ENCODE results near the gene PTPRG. TPM values are rescaled to one million over a fixed set of nuclear protein-coding genes. Genes with fewer than 3 reads are reported as not detected.

The PTPRG gene
- total RNA-seq, 2 experiments from 2014 or later: 0.10 TPM; not detected in 1

- intact Hi-C loops (cut with micrococcal nuclease): no loop called here
- Mint-ChIP-seq H3K36me3 (no peaks in the 10 kb centered on the region), H3K4me3 (no peak overlapping the region), H3K27me3 (no peaks in the 10 kb centered on the region), H3K4me1 (ENCODE audit: low read depth) (no peaks in the 10 kb centered on the region), H3K9me3 (peaks cover 3% of the 10 kb centered on the region), H3K27ac (no peak overlapping the region)
- ChIA-PET POLR2A (no interaction called here), CTCF (no interaction called here)
- no peak for DNase-seq
Measured at GRCh38 chr3:61719278-61719977, 158.1 kb downstream of the PTPRG start.

DNA sequence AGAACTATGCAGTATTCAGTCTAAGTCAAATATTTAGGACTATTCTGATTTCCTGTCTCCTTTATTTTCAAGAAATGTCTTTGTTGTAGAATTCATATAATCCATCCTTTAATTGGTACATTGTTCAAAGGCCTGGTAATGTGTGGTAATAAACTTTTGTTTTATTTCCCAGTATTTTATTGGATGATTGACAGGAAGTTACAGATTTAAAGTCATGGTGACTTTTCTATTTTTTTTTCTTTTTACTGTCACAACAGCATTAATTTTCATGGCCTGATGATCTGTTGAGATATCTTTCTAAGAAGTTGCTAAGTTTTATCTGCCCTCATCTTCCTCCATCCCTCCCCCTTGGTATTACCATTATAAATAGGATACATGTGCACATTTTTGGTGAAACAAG lies 161.7 kb downstream of the PTPRG start:
- no peak overlapping the region for H3K27ac Mint-ChIP-seq
- no peaks in the 10 kb centered on the region for H3K36me3 Mint-ChIP-seq
- no peak overlapping the region for H3K4me3 Mint-ChIP-seq
- POLR2A ChIA-PET: no interaction called here
- DNase-seq: no peak
- CTCF ChIA-PET: no interaction called here
- H3K27me3 Mint-ChIP-seq: no peaks in the 10 kb centered on the region
- H3K4me1 Mint-ChIP-seq (ENCODE audit: low read depth): no peaks in the 10 kb centered on the region
- H3K9me3 Mint-ChIP-seq: peaks cover 3% of the 10 kb centered on the region
- intact Hi-C loops (cut with micrococcal nuclease): no loop called here

DNA sequence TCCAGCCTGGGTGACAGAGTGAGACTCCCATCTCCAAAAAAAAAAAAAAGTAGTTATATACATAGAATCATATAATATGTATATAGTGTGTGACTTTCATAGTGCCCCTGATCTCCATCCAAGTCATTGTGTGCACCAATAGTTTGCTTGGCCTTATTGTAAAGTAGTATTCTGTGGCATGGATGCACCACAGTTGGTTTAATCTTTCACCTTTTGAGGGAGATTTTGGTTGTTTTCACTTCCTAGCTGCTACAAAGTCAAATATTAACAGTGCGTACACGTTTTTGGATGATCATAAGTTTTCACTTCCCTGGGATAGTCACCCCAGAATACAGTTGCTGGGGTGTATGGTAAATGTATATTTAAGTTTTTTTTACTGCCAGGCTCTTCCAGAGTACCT lies 162.8 kb downstream of the PTPRG start:
- CTCF ChIA-PET: no interaction called here
- H3K4me1 Mint-ChIP-seq (ENCODE audit: low read depth): no peaks in the 10 kb centered on the region
- H3K4me3 Mint-ChIP-seq: no peak overlapping the region
- intact Hi-C loops (cut with micrococcal nuclease): no loop called here
- POLR2A ChIA-PET: no interaction called here
- H3K27ac Mint-ChIP-seq: no peak overlapping the region
- H3K9me3 Mint-ChIP-seq: peaks cover 3% of the 10 kb centered on the region
- no peak for DNase-seq
- no peaks in the 10 kb centered on the region for H3K27me3 Mint-ChIP-seq
- H3K36me3 Mint-ChIP-seq: no peaks in the 10 kb centered on the region

GRCh38 chr3:61724801-61725200 lies 163.4 kb downstream of the PTPRG start:
- Mint-ChIP-seq H3K27me3 (no peaks in the 10 kb centered on the region), H3K4me3 (no peak overlapping the region), H3K4me1 (ENCODE audit: low read depth) (no peaks in the 10 kb centered on the region), H3K9me3 (peaks cover 3% of the 10 kb centered on the region), H3K27ac (no peak overlapping the region), H3K36me3 (no peaks in the 10 kb centered on the region)
- POLR2A ChIA-PET: no interaction called here
- intact Hi-C loops (cut with micrococcal nuclease): no loop called here
- DNase-seq: no peak
- CTCF ChIA-PET: no interaction called here

GRCh38 chr3:61725851-61726333 lies 164.5 kb downstream of the PTPRG start:
- POLR2A ChIA-PET: no interaction called here
- peaks cover 3% of the 10 kb centered on the region for H3K9me3 Mint-ChIP-seq
- H3K4me3 Mint-ChIP-seq: no peak overlapping the region
- intact Hi-C loops (cut with micrococcal nuclease): no loop called here
- no peaks in the 10 kb centered on the region for H3K4me1 Mint-ChIP-seq (ENCODE audit: low read depth)
- H3K36me3 Mint-ChIP-seq: no peaks in the 10 kb centered on the region
- H3K27me3 Mint-ChIP-seq: no peaks in the 10 kb centered on the region
- no peak overlapping the region for H3K27ac Mint-ChIP-seq
- CTCF ChIA-PET: no interaction called here
- DNase-seq: no peak

DNA sequence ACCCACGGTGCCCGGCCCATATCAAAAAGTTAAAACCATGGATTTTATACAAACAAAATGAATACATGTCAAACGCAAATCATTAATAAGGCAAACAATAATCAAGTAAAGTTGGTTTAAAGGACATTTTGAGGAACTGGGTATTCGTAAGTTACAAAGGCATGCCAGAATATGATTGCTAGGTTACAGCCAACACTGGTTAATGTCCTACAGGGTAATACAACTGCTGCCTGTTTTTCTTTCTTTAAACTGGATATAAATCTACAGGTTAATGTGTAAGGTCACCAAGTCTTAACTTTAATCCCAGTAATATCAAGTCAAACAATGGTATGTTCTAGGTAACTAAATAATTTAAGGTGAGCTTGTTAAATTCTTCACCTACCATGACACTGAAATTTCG lies 166.1 kb downstream of the PTPRG start:
- Mint-ChIP-seq H3K4me3 (no peak overlapping the region), H3K9me3 (peaks cover 3% of the 10 kb centered on the region), H3K27ac (no peak overlapping the region), H3K27me3 (no peaks in the 10 kb centered on the region), H3K4me1 (ENCODE audit: low read depth) (no peaks in the 10 kb centered on the region), H3K36me3 (no peaks in the 10 kb centered on the region)
- ChIA-PET CTCF (no interaction called here), POLR2A (no interaction called here)
- no peak for DNase-seq
- intact Hi-C loops (cut with micrococcal nuclease): no loop called here

DNA sequence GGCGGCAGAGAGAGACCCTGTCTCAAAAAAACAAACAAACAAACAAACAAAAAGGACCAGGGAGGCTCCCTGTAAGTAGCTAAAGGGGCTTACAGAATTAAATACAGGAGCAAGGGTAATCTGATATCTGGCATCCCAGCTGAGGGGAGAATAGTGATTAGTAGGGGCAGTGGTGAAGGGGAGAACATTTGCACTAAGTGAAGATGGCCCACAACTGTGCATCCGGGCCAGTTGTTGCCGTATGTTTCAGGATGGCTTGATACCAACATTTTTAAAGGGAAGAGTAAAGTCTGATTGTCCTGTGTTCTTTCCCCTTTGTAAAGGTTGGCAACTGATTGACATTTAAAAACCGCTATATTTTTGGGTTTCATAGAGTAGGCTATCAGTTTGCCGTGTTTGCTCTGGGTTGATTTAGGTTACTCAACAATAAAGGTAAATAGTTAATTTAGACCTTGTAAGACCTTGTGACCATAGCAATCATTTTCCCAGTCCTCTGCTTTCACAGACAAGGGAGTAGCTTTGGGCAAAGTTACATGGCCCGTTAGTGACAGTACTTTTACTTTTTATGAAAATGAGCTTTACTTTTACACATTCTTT lies 167.8 kb downstream of the PTPRG start:
- H3K27me3 Mint-ChIP-seq: no peaks in the 10 kb centered on the region
- no peaks in the 10 kb centered on the region for H3K4me1 Mint-ChIP-seq (ENCODE audit: low read depth)
- POLR2A ChIA-PET: no interaction called here
- H3K9me3 Mint-ChIP-seq: peaks cover 3% of the 10 kb centered on the region
- H3K27ac Mint-ChIP-seq: no peak overlapping the region
- no peak for DNase-seq
- intact Hi-C loops (cut with micrococcal nuclease): no loop called here
- H3K4me3 Mint-ChIP-seq: no peak overlapping the region
- CTCF ChIA-PET: no interaction called here
- H3K36me3 Mint-ChIP-seq: no peaks in the 10 kb centered on the region

DNA sequence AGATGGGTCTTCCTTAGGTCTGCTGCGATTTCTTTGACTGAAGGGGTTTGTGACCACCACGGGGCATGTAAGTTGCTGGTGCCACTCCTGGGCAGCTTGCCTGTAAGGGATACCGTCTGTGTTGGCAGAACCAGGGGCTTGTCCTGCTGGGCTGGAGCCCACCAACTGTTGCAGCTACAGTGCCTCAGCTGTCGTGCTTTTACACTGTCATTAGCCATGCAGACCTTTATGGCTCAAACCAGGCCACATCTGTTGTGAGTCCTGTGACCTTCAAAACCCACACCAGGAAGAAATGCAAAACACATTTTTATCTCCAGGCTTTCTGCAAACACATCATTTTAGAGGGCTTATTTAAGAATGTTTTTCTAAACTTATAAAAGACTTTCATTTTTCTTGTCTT lies 168.7 kb downstream of the PTPRG start:
- intact Hi-C loops (cut with micrococcal nuclease): no loop called here
- Mint-ChIP-seq H3K27me3 (no peaks in the 10 kb centered on the region), H3K9me3 (no peaks in the 10 kb centered on the region), H3K4me3 (no peak overlapping the region), H3K4me1 (ENCODE audit: low read depth) (no peaks in the 10 kb centered on the region), H3K27ac (no peak overlapping the region), H3K36me3 (no peaks in the 10 kb centered on the region)
- ChIA-PET POLR2A (no interaction called here), CTCF (no interaction called here)
- DNase-seq: no peak

- no peak for DNase-seq
- ChIA-PET POLR2A (no interaction called here), CTCF (no interaction called here)
- Mint-ChIP-seq H3K4me3 (no peak overlapping the region), H3K27ac (no peak overlapping the region), H3K36me3 (no peaks in the 10 kb centered on the region), H3K9me3 (no peaks in the 10 kb centered on the region), H3K27me3 (no peaks in the 10 kb centered on the region), H3K4me1 (ENCODE audit: low read depth) (no peaks in the 10 kb centered on the region)
- intact Hi-C loops (cut with micrococcal nuclease): no loop called here
Measured at GRCh38 chr3:61730577-61731231, 169.3 kb downstream of the PTPRG start.

GRCh38 chr3:61733000-61733399 lies 171.6 kb downstream of the PTPRG start:
- Mint-ChIP-seq H3K4me1 (ENCODE audit: low read depth) (no peaks in the 10 kb centered on the region), H3K27me3 (no peaks in the 10 kb centered on the region), H3K27ac (no peak overlapping the region), H3K9me3 (no peaks in the 10 kb centered on the region), H3K4me3 (no peak overlapping the region), H3K36me3 (no peaks in the 10 kb centered on the region)
- intact Hi-C loops (cut with micrococcal nuclease): no loop called here
- no peak for DNase-seq
- ChIA-PET POLR2A (no interaction called here), CTCF (no interaction called here)

GRCh38 chr3:61733876-61734275 lies 172.5 kb downstream of the PTPRG start:
- Mint-ChIP-seq H3K9me3 (no peaks in the 10 kb centered on the region), H3K27ac (no peak overlapping the region), H3K4me1 (ENCODE audit: low read depth) (no peaks in the 10 kb centered on the region), H3K4me3 (no peak overlapping the region), H3K27me3 (no peaks in the 10 kb centered on the region), H3K36me3 (no peaks in the 10 kb centered on the region)
- no peak for DNase-seq
- ChIA-PET POLR2A (no interaction called here), CTCF (no interaction called here)
- intact Hi-C loops (cut with micrococcal nuclease): no loop called here

DNA sequence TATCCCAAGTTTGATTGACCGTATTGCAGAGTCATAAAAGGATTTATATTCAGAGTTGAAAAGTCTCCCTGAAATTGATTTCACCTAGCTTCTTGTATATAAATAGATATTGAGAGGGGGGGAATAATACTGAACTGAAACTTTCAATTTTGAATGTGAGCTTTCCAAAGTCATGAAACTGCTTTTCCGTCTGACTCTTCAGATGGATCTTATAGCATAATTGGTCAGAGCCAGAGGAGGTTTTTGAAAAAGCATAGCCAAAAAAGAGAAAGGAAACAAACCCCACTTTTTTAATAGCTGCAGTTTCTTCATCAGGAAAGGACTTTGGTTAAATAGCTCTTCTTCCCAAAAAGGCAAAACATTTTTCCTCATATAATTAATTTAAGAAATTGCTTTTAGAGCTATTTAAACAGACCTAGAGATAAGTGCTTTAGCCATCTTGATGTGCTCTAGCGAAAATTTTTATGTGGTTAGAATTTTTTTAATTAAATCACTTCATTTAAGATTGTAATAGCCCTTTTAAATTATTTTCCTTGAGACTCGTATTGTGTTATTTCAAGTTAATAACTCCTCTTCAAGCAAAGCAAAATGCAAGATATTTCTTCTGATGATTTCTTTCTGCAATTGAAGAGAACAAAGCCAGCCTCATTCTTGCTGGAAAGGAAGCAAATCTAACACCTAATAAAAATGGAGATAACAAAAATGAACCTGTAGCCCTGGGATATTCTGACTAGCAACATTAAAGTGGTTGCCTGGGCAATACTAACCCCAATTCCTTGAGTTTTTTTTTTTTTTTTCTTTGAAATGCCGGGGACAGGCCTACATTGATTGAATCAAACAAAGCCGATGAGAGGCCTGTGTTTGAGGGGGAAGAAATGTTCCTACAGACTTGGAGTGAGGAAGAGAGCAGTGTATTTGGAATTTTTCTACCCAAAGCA lies 173.6 kb downstream of the PTPRG start:
- Mint-ChIP-seq H3K27me3 (no peaks in the 10 kb centered on the region), H3K4me3 (no peak overlapping the region), H3K27ac (no peak overlapping the region), H3K4me1 (ENCODE audit: low read depth) (no peaks in the 10 kb centered on the region), H3K9me3 (no peaks in the 10 kb centered on the region), H3K36me3 (no peaks in the 10 kb centered on the region)
- POLR2A ChIA-PET: no interaction called here
- intact Hi-C loops (cut with micrococcal nuclease): no loop called here
- no peak for DNase-seq
- CTCF ChIA-PET: no interaction called here

Data from activated CD4-positive, alpha-beta memory T cell treated with anti-CD3 and anti-CD28 coated beads for 36 hours (primary cell).